GM19099 (cell line): ENCODE results near the gene CD19.

ENCODE experiments used
- POLR2A ChIP-seq: IDR thresholded peaks from 3 replicates; pipeline ENCODE4 v1.6.1; 2011; ENCODE audit warnings: low read depth; ENCODE audit not compliant: insufficient read length; ENCODE audit errors: extremely low read depth

The CD19 gene

GRCh38 chr16:28924762-28925385, 6.9 kb upstream of the CD19 start, which contains the start of gene RABEP2:
Gene RABEP2 (minus strand): TSS chr16:28925238. CDS start chr16:28925163, 75 bp downstream.
- TF ChIP-seq POLR2A, result no peak

DNA sequence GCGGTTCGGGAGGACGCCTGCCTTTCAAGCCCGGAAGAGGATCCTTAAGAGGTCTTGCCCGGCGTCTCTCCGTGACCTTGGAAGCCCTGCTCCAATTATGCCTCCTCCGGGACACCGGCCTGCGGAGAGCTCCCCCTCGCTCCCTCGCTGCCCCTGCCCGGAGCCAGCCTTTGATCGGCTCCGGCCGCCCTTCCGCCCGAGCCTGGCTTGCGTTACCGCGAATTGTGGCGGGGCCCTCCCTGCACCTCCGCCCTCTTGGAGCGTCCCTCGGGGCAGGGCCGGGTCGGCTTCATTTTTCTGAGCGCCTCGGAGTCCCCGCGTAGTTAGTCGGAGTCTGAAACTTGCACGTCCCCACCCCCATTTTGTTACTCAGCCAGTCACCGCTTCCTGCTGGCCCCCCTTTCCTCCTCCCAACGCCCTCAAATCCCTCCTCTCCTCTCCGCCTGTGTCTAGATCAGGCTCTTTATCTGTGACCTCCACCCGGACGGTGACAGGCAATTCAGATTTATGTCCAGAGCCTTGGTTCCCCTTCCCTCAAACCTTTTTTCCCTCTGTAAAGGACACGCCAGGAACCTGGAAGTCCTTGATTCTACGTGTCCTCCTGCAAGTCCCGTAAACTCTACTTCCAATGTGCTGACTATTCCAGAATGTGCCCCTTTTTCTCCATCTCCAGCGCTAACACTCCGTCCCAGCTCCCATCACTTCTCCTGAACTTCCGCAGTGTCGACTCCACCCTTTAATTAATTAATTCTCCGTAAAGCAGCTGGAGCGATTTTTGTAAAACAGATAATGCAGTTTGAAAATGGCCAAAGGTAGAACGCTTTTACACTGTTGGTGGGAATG, 6.2 kb upstream of the CD19 start:
- TF ChIP-seq POLR2A, result peak; percentile 80

DNA sequence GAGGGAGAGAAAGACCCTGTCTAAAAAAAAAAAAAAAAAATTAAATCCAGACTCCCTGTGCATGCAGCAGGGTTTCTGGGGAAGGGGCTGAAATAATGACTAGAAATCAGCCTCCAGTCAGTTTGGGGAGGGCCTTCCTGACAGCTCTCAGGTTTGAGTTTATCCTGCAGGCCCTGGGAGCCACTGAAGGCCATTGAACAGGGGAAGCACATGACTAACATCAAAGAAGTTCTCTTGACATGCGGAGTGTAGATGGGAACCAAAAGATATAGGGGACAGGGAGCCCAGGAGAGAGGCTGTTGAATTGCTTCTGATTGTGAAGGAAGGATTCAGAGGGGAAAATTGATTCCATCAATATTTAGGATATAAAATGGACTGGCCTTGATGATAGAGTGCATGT, 4.0 kb upstream of the CD19 start:
- TF ChIP-seq POLR2A, result no peak

- no peak for TF ChIP-seq POLR2A
Measured at GRCh38 chr16:28930203-28930602, 1.6 kb upstream of the CD19 start.

- TF ChIP-seq POLR2A, result peak; percentile 44
Measured at GRCh38 chr16:28930652-28931051, 1.1 kb upstream of the CD19 start.

DNA sequence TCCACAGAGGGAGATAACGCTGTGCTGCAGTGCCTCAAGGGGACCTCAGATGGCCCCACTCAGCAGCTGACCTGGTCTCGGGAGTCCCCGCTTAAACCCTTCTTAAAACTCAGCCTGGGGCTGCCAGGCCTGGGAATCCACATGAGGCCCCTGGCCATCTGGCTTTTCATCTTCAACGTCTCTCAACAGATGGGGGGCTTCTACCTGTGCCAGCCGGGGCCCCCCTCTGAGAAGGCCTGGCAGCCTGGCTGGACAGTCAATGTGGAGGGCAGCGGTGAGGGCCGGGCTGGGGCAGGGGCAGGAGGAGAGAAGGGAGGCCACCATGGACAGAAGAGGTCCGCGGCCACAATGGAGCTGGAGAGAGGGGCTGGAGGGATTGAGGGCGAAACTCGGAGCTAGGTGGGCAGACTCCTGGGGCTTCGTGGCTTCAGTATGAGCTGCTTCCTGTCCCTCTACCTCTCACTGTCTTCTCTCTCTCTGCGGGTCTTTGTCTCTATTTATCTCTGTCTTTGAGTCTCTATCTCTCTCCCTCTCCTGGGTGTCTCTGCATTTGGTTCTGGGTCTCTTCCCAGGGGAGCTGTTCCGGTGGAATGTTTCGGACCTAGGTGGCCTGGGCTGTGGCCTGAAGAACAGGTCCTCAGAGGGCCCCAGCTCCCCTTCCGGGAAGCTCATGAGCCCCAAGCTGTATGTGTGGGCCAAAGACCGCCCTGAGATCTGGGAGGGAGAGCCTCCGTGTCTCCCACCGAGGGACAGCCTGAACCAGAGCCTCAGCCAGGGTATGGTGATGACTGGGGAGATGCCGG, 769 bp downstream of the CD19 start:
- peak; percentile 12 for TF ChIP-seq POLR2A

- no peak for TF ChIP-seq POLR2A
Measured at GRCh38 chr16:28933171-28933570, 1.4 kb downstream of the CD19 start.

DNA sequence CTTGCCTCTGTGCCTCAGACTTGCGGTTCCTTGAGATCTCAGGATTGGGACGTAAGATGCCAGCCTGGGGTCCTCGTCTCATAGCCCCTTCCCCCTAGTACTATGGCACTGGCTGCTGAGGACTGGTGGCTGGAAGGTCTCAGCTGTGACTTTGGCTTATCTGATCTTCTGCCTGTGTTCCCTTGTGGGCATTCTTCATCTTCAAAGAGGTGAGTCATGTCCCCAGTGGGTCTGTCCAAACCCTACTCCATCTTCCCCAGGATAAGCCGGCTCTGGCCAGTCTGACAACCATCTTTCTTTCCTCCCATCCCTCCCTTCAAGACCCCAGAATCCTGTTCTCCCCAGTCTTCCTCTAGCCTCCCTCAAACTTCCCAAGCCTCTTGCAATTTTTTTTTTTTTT, 3.6 kb downstream of the CD19 start:
- TF ChIP-seq POLR2A, result no peak

DNA sequence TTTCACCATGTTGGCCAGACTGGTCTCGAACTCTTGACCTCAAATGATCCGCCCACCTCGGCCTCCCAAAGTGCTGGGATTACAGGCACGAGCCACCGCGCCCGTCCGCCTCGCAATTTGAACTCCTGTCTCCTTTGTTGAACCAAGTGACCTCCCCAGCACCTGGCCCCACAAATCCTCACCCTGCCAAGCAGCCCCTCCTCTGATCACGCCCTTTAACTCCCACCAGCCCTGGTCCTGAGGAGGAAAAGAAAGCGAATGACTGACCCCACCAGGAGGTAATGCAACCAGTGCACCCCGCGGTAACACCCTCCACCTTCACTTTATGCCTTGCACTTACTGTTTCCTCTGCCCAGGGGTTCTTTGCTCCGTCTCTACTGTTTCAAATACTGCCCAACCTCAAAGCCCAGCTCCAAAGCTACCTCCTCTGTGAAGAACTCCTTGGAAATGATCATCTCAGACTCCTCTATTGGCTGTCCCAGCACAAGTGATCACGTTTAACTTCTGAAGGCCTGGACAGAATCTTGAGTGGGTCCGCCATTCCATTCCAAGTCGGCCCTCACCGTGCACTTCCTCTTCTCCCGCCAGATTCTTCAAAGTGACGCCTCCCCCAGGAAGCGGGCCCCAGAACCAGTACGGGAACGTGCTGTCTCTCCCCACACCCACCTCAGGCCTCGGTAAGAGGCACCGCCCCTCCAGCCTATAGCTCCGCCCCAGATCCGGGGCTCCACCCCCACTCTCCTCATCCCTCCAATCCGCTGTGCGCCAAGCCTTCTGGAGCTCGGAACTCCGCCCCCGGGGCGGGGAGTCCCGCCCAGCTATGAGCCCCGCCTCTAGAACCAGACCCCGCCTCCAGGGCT, 4.4 kb downstream of the CD19 start:
- TF ChIP-seq POLR2A, result no peak

- no peak for TF ChIP-seq POLR2A
Measured at GRCh38 chr16:28936784-28937155, 5.0 kb downstream of the CD19 start.

GRCh38 chr16:28937222-28937876, 5.6 kb downstream of the CD19 start:
- no peak for TF ChIP-seq POLR2A

- TF ChIP-seq POLR2A, result no peak
Measured at GRCh38 chr16:28938721-28939120, 7.0 kb downstream of the CD19 start.

DNA sequence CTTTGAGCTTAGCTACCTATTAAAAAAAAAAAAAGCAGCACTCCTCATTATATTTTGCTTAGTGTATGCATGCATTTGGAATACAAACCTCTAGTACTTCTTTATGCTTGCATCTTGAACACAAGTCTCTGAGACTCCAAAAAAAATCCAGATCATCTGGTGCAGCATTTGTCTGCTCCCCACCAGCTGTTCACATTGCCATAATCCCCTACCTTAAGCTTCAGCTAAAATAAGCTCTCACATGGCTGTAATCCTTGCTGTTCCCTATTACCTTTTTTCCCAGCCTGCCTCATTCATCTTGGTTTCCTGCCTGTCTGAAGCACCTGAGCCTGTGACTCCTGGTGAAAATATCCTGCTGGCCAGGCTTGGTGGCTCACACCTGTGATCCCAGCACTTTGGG, 11.5 kb downstream of the CD19 start:
- no peak for TF ChIP-seq POLR2A

DNA sequence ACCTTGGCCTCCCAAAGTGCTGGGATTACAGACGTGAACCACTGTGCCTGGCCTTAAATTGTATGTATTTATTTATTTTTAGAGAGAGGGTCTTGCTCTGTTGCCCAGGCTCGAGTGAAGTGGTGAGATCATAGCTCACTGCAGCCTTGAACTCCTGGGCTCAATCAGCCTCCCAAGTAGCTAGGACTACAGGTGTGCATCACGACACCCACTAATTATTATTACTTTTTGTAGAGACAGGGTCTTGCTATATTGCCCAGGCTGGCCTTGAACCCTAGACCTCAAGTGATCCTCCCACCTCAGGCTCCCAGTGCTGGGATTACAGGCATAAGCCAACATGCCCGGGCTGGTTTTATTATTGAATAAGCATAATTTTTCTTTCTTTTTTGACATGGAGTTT, 14.9 kb downstream of the CD19 start:
- TF ChIP-seq POLR2A, result no peak
